Ovary (tissue), 3 donors: ENCODE measurements around the gene MCRS1.

Experiments
- POLR2A ChIP-seq: fragments of 450-650 bp; IDR thresholded peaks from one replicate; pipeline ENCODE4 v1.6.1; 2017; ENCODE audit warnings: antibody characterized with exemption, mild to moderate bottlenecking, moderate library complexity
- TF ChIP-seq, protein P1 (sequence below), 3 donors: fragments of 450-650 bp in 2 of 3; fragments of 200-600 bp in 1 of 3; IDR thresholded peaks; one replicate each; pipeline versions ENCODE4 v1.5.1 to v1.8.0; 2016 to 2022; ENCODE audit warnings: antibody characterized with exemption in 3 of 3, mild to moderate bottlenecking in 1 of 3
- donor health status: DM: no; HTN: no; CAD: no.

DNA sequence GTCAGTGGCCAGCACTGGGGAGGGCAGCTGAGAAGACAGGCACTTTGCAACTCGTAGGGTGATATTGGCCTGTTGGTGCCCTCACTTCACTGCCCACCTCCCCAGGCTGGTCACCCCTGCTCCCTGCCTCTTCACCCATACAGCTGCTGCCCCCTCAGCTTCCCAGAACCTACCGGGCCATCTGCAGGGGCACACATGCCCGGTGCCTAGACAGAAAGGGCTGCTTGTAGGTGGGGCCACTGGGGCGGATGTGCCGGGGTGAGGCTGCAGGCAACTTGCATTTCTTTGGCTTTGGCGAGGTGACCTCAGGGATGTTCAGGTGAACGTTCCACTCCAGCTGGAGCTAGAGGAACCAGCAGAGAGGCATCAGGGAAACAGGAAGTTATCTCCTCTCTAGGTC lies 20.3 kb upstream of the MCRS1 start:
- TF ChIP-seq, protein P1, sequence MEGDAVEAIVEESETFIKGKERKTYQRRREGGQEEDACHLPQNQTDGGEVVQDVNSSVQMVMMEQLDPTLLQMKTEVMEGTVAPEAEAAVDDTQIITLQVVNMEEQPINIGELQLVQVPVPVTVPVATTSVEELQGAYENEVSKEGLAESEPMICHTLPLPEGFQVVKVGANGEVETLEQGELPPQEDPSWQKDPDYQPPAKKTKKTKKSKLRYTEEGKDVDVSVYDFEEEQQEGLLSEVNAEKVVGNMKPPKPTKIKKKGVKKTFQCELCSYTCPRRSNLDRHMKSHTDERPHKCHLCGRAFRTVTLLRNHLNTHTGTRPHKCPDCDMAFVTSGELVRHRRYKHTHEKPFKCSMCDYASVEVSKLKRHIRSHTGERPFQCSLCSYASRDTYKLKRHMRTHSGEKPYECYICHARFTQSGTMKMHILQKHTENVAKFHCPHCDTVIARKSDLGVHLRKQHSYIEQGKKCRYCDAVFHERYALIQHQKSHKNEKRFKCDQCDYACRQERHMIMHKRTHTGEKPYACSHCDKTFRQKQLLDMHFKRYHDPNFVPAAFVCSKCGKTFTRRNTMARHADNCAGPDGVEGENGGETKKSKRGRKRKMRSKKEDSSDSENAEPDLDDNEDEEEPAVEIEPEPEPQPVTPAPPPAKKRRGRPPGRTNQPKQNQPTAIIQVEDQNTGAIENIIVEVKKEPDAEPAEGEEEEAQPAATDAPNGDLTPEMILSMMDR (IDR thresholded peaks at IDR 0.05) = no peak
- no peak for TF ChIP-seq POLR2A
